H1 (cell line): ENCODE results near the gene CD200R1L. TPM values are rescaled to one million over a fixed set of nuclear protein-coding genes. Genes with fewer than 3 reads are reported as not detected.

Source experiments
- CTCF ChIA-PET: fragments of 300-600 bp; sonication (Branson Sonifier 250); formaldehyde crosslinking; loops from one replicate; lab custom pipeline; 2021; ENCODE audit not compliant: partially characterized antibody; lab: Charles Lee
- POLR2A ChIA-PET: fragments of 300-600 bp; sonication (Branson Sonifier 250); formaldehyde crosslinking; loops from one replicate; lab custom pipeline; 2021; ENCODE audit warnings: inconsistent platforms; ENCODE audit not compliant: partially characterized antibody; lab: Charles Lee
- DNase-seq, 2 experiments: peaks; one replicate each; pipeline versions ENCODE4 v3.0.0 to v3.0.0-alpha.2; 2010 to 2022; ENCODE audit warnings: low spot score in 2 of 2, low read depth in 1 of 2, mixed read lengths in 1 of 2
- FAIRE-seq: peaks from 2 replicates; lab custom pipeline; 2011; peaks lifted over from hg19 to GRCh38; lab: Jason Lieb, UNC
- H2AFZ ChIP-seq: 2 replicates; pipeline ENCODE4 v1.8.1; 2012; ENCODE audit warnings: low read length, inconsistent platforms
- H2AK5ac ChIP-seq: 2 replicates; pipeline ENCODE4 v1.6.1; 2013; ENCODE audit warnings: low read depth, low read length
- H2BK120ac ChIP-seq: replicated peaks from 2 replicates; pipeline ENCODE3; 2013; ENCODE audit warnings: low read depth, low read length, inconsistent platforms
- H2BK12ac ChIP-seq: 2 replicates; pipeline ENCODE4 v1.6.1; 2013; ENCODE audit warnings: low read depth, low read length
- H2BK15ac ChIP-seq: 2 replicates; pipeline ENCODE4 v1.6.1; 2013; ENCODE audit warnings: low read length
- H2BK20ac ChIP-seq: 2 replicates; pipeline ENCODE4 v1.6.1; 2013; ENCODE audit warnings: low read length
- H2BK5ac ChIP-seq: 2 replicates; pipeline ENCODE4 v1.6.1; 2013; ENCODE audit warnings: low read depth, low read length
- H3K14ac ChIP-seq: 2 replicates; pipeline ENCODE4 v1.6.1; 2013; ENCODE audit warnings: inconsistent platforms; ENCODE audit not compliant: insufficient read length
- H3K18ac ChIP-seq: 2 replicates; pipeline ENCODE4 v1.6.1; 2013; ENCODE audit warnings: low read length; ENCODE audit errors: extremely low read depth
- H3K23ac ChIP-seq: 2 replicates; pipeline ENCODE4 v1.6.1; 2013; ENCODE audit warnings: inconsistent platforms; ENCODE audit not compliant: insufficient read length
- H3K23me2 ChIP-seq: 2 replicates; pipeline ENCODE4 v1.6.1; 2013; ENCODE audit warnings: low read depth, low read length
- H3K27ac ChIP-seq: 2 replicates; pipeline ENCODE4 v1.6.1; 2011; ENCODE audit warnings: low read depth, low read length, inconsistent platforms
- H3K27me3 ChIP-seq, 4 experiments: replicated peaks in 1 of 4; 1 replicate in 1 of 4; 2 replicates in 3 of 4; pipeline versions ENCODE4 v1.6.1 to v1.8.1; 2011 to 2013; ENCODE audit warnings: low read length in 3 of 4, mild to moderate bottlenecking in 3 of 4, inconsistent platforms in 2 of 4, mixed read lengths in 2 of 4, moderate library complexity in 1 of 4; ENCODE audit not compliant: control insufficient read depth in 3 of 4, insufficient read depth in 3 of 4; ENCODE audit errors: extremely low read depth in 1 of 4
- H3K36me3 ChIP-seq, 4 experiments: 2 replicates each; pipeline versions ENCODE4 v1.6.1 to v1.8.1; 2011 to 2013; ENCODE audit warnings: mild to moderate bottlenecking in 4 of 4, low read length in 3 of 4, moderate library complexity in 2 of 4, control low read depth in 1 of 4, inconsistent platforms in 1 of 4; ENCODE audit not compliant: insufficient read depth in 4 of 4, control insufficient read depth in 2 of 4
- H3K4ac ChIP-seq: replicated peaks from 2 replicates; pipeline ENCODE3; 2013; ENCODE audit warnings: low read length, low read depth, mixed read lengths, inconsistent platforms; ENCODE audit not compliant: insufficient read length
- H3K4me1 ChIP-seq, 4 experiments: replicated peaks in 1 of 4; 1 replicate in 1 of 4; 2 replicates in 3 of 4; pipeline versions ENCODE4 v1.6.1 to v1.8.1; 2011 to 2013; ENCODE audit warnings: low read length in 3 of 4, inconsistent platforms in 2 of 4, mixed read lengths in 1 of 4; ENCODE audit not compliant: insufficient read depth in 4 of 4, control insufficient read depth in 3 of 4
- H3K4me2 ChIP-seq, 2 experiments: 2 replicates each; pipeline versions ENCODE4 v1.6.1 to v1.8.1; 2011 to 2013; ENCODE audit warnings: low read depth in 2 of 2, low read length in 2 of 2, control low read depth in 1 of 2, inconsistent platforms in 1 of 2, mild to moderate bottlenecking in 1 of 2; ENCODE audit not compliant: insufficient read depth in 1 of 2
- H3K4me3 ChIP-seq, 4 experiments: fragments of 200-600, 300-600 bp in 1 of 4; sonication (generic), shearing (Covaris generic), sonication (Bioruptor Twin) in 1 of 4; 2 replicates each; pipeline versions ENCODE4 v1.5.1 to v1.8.1; 2011 to 2016; ENCODE audit warnings: low read length in 4 of 4, low read depth in 3 of 4, control low read depth in 2 of 4, inconsistent platforms in 2 of 4, mild to moderate bottlenecking in 2 of 4, mixed read lengths in 1 of 4, moderate library complexity in 1 of 4; ENCODE audit not compliant: insufficient read depth in 2 of 4; ENCODE audit errors: extremely low read depth in 1 of 4
- H3K56ac ChIP-seq: replicated peaks from 2 replicates; pipeline ENCODE3; 2013; ENCODE audit warnings: low read depth, mild to moderate bottlenecking, mixed read lengths, low read length, inconsistent platforms; ENCODE audit not compliant: insufficient read length
- H3K79me1 ChIP-seq: 2 replicates; pipeline ENCODE4 v1.6.1; 2013; ENCODE audit warnings: low read depth, low read length, control low read depth
- H3K79me2 ChIP-seq, 2 experiments: 2 replicates each; pipeline versions ENCODE4 v1.6.1 to v1.8.1; 2012 to 2013; ENCODE audit warnings: low read length in 2 of 2, mild to moderate bottlenecking in 2 of 2, inconsistent platforms in 1 of 2; ENCODE audit not compliant: insufficient read depth in 2 of 2, control insufficient read depth in 1 of 2
- H3K9ac ChIP-seq, 4 experiments: replicated peaks in 1 of 4; 1 replicate in 1 of 4; 2 replicates in 3 of 4; pipeline versions ENCODE4 v1.6.1 to v1.8.1; 2011 to 2013; ENCODE audit warnings: low read depth in 3 of 4, low read length in 3 of 4, control low read depth in 2 of 4, mild to moderate bottlenecking in 2 of 4, moderate library complexity in 2 of 4, inconsistent platforms in 1 of 4; ENCODE audit errors: extremely low read depth in 1 of 4
- H3K9me3 ChIP-seq, 2 experiments: 2 replicates each; pipeline versions ENCODE4 v1.6.1 to v1.8.1; 2012 to 2013; ENCODE audit warnings: mild to moderate bottlenecking in 2 of 2, moderate library complexity in 2 of 2, control low read depth in 1 of 2, inconsistent platforms in 1 of 2, low read depth in 1 of 2, low read length in 1 of 2, mixed read lengths in 1 of 2; ENCODE audit not compliant: insufficient read depth in 2 of 2
- H4K20me1 ChIP-seq, 2 experiments: replicated peaks in 1 of 2; 2 replicates each; pipeline versions ENCODE3 to v1.8.1; 2011 to 2013; ENCODE audit warnings: inconsistent platforms in 2 of 2, low read length in 2 of 2, mild to moderate bottlenecking in 1 of 2; ENCODE audit not compliant: insufficient read depth in 2 of 2, control insufficient read depth in 1 of 2
- H4K5ac ChIP-seq: 2 replicates; pipeline ENCODE4 v1.6.1; 2013; ENCODE audit warnings: low read length, low read depth, mixed read lengths, inconsistent platforms; ENCODE audit not compliant: insufficient read length
- H4K8ac ChIP-seq: 2 replicates; pipeline ENCODE4 v1.8.0; 2013; ENCODE audit warnings: mild to moderate bottlenecking, moderate library complexity, low read length, inconsistent platforms; ENCODE audit not compliant: insufficient read depth; ENCODE audit errors: extremely low read depth
- H4K91ac ChIP-seq: replicated peaks from 2 replicates; pipeline ENCODE3; 2013; ENCODE audit warnings: low read length, mixed read lengths, inconsistent platforms; ENCODE audit not compliant: insufficient read length
- ASH2L ChIP-seq: fragments of 200-600, 300-600 bp; sonication (generic); IDR thresholded peaks from one replicate; pipeline ENCODE4 v1.7.1; 2017; ENCODE audit warnings: low read length
- BRCA1 ChIP-seq: IDR thresholded peaks from 2 replicates; pipeline ENCODE4 v1.6.1; 2012; ENCODE audit warnings: low read depth, low read length, improper control_type of control experiment
- EP300 ChIP-seq, 2 experiments: IDR thresholded peaks; 1 replicate in 1 of 2; 2 replicates in 1 of 2; pipeline ENCODE4 v1.6.1; 2011 to 2012; ENCODE audit warnings: low read depth in 2 of 2, low read length in 2 of 2, mild to moderate bottlenecking in 2 of 2, borderline replicate concordance in 1 of 2, inconsistent platforms in 1 of 2, moderate library complexity in 1 of 2
- KDM1A ChIP-seq: fragments of 200-600, 300-600 bp; sonication (generic); IDR thresholded peaks from 2 replicates; pipeline ENCODE4 v1.7.1; 2016; ENCODE audit warnings: mild to moderate bottlenecking, low read length, borderline replicate concordance
- KDM4A ChIP-seq: IDR thresholded peaks from one replicate; pipeline ENCODE4 v1.7.1; 2012; ENCODE audit warnings: low read depth, mild to moderate bottlenecking, moderate library complexity, low read length, inconsistent platforms; ENCODE audit not compliant: severe bottlenecking
- KDM5A ChIP-seq: fragments of 200-600 bp; IDR thresholded peaks from 2 replicates; pipeline ENCODE4 v1.7.1; 2012; ENCODE audit warnings: mild to moderate bottlenecking, low read length, inconsistent platforms, mixed read lengths
- PHF8 ChIP-seq: fragments of 200-600 bp; sonication (generic); conservative IDR thresholded peaks from 2 replicates; pipeline ENCODE4 v1.7.1; 2012; ENCODE audit warnings: low read depth, mild to moderate bottlenecking, inconsistent platforms, low read length, moderate library complexity
- POLR2A ChIP-seq, 2 experiments: IDR thresholded peaks; 1 replicate in 1 of 2; 2 replicates in 1 of 2; pipeline ENCODE4 v1.6.1; 2011; ENCODE audit warnings: low read depth in 2 of 2, low read length in 2 of 2, mild to moderate bottlenecking in 2 of 2; ENCODE audit errors: control extremely low read depth in 1 of 2
- POLR2AphosphoS5 ChIP-seq: IDR thresholded peaks from 2 replicates; pipeline ENCODE4 v1.6.1; 2011; ENCODE audit warnings: low read depth, low read length
- RFX5 ChIP-seq: IDR thresholded peaks from 2 replicates; pipeline ENCODE4 v1.6.1; 2011; ENCODE audit warnings: low read depth, low read length, improper control_type of control experiment, borderline replicate concordance
- SIRT6 ChIP-seq: IDR thresholded peaks from one replicate; pipeline ENCODE4 v1.7.1; 2012; ENCODE audit warnings: low read length, inconsistent platforms
- SIX5 ChIP-seq: IDR thresholded peaks from 2 replicates; pipeline ENCODE4 v1.6.1; 2011; ENCODE audit warnings: mild to moderate bottlenecking, low read depth, low read length
- SP2 ChIP-seq: IDR thresholded peaks from 2 replicates; pipeline ENCODE4 v1.6.1; 2012; ENCODE audit warnings: mild to moderate bottlenecking, low read length, inconsistent platforms
- SP4 ChIP-seq: IDR thresholded peaks from 2 replicates; pipeline ENCODE4 v1.6.1; 2012; ENCODE audit warnings: low read length, inconsistent platforms
- USF2 ChIP-seq: IDR thresholded peaks from 2 replicates; pipeline ENCODE4 v1.6.1; 2011; ENCODE audit warnings: low read length, improper control_type of control experiment
- WGBS, 2 experiments: shearing (Covaris generic) in 1 of 2; methylation state at CpG; one replicate each; pipeline versions ENCODE4 v1.1.6 to v1.1.7; 2013 to 2015; ENCODE audit warnings: low lambda C conversion rate in 2 of 2, mixed read lengths in 2 of 2, inconsistent platforms in 1 of 2, low coverage in 1 of 2, missing lambda C conversion rate in 1 of 2; ENCODE audit not compliant: insufficient replicate concordance in 2 of 2, insufficient coverage in 1 of 2, insufficient read length in 1 of 2; ENCODE audit errors: extremely low coverage in 1 of 2, missing lambda C conversion rate in 1 of 2; 5-methylcytosine and 5-hydroxymethylcytosine counted together
- polyA plus RNA-seq, 7 experiments: library from polyadenylated mRNA; depleted of rRNA in 3 of 7; stranded (reverse) in 5 of 7; unstranded in 2 of 7; fragments of >200 nt in 5 of 7; fragments of 200-250 nt in 2 of 7; gene quantifications; 1 replicate in 5 of 7; 2 replicates in 1 of 7; 4 replicates in 1 of 7; pipeline versions ENCODE4 v1.2.1 to v1.2.3, GENCODE V29; 2011 to 2013; ENCODE audit warnings: missing spikeins in 2 of 7, mixed read lengths in 2 of 7
- total RNA-seq: library from RNA; stranded (reverse); fragmentation: NEBNext Ultra II Directional; extraction: Animal tissue kit (Norgen Biotek cat#: 25700); gene quantifications from 2 replicates; pipeline ENCODE4 v1.2.1, GENCODE V29; 2021

The CD200R1L gene
- total and polyA plus RNA-seq, 2 of the 8 experiments (the other 6 are each of a cell fraction or from before 2014, with no cell fraction given): not detected

GRCh38 chr3:112805126-112805525, 41.5 kb downstream of the CD200R1L start:
- Histone ChIP-seq H3K4ac (no peak overlapping the region), H3K4me3 (no peak overlapping the region), H2BK120ac (no peak overlapping the region), H3K4me2 (no peak overlapping the region), H4K91ac (no peak overlapping the region), H3K9me3 (no peaks in the 10 kb centered on the region), H4K20me1 (no peaks in the 10 kb centered on the region), H3K27me3 (no peaks in the 10 kb centered on the region), H2AK5ac (no peak overlapping the region), H3K14ac (no peak overlapping the region), H3K9ac (no peak overlapping the region), H3K79me2 (no peaks in the 10 kb centered on the region), H3K23me2 (no peaks in the 10 kb centered on the region), H3K23ac (no peak overlapping the region), H2BK5ac (no peak overlapping the region), H4K8ac (no peak overlapping the region), H3K27ac (no peak overlapping the region), H3K56ac (no peak overlapping the region), H3K36me3 (no peaks in the 10 kb centered on the region), H4K5ac (no peak overlapping the region), H3K4me1 (no peaks in the 10 kb centered on the region), H3K79me1 (no peaks in the 10 kb centered on the region), H2BK20ac (no peak overlapping the region), H2BK12ac (no peak overlapping the region), H3K18ac (no peak overlapping the region), H2BK15ac (no peak overlapping the region), H2AFZ (no peak overlapping the region)
- WGBS, 2 experiments: 100% methylated on average over 4 of the region's 5 CpGs; no CpG with 5 or more reads in 1 of the 2 experiments
- DNase-seq (no peak), FAIRE-seq (no peak)
- ChIA-PET POLR2A (no interaction called here), CTCF (interaction anchor here (0.6 kb wide), 1 partner anchor 10 kb away, joined by 3 read pairs; no protein-coding TSS in a partner anchor)
- TF ChIP-seq KDM5A (no peak), SIRT6 (no peak), POLR2AphosphoS5 (no peak), SIX5 (no peak), POLR2A (IDR thresholded peaks at IDR 0.05; ENCODE audit: control extremely low read depth in 1 of 2, low read depth in 2 of 2, low read length in 2 of 2) (no peak), BRCA1 (no peak), ASH2L (no peak), SP4 (no peak), USF2 (no peak), KDM1A (no peak), RFX5 (no peak), KDM4A (no peak), SP2 (no peak), EP300 (IDR thresholded peaks at IDR 0.05; ENCODE audit: borderline replicate concordance in 1 of 2, low read depth in 2 of 2, low read length in 2 of 2) (no peak), PHF8 (no peak)
